GM19239 (cell line): ENCODE results near the gene CRKL.
A peak's percentile ranks its signal among the peaks of the same experiment; 100 is the strongest.

Source experiments
- DNase-seq: peaks from one replicate; pipeline ENCODE4 v3.0.0; 2011; ENCODE audit warnings: low spot score; ENCODE audit not compliant: insufficient read length
- FAIRE-seq: peaks from 2 replicates; lab custom pipeline; 2011; peaks lifted over from hg19 to GRCh38; lab: Jason Lieb, UNC

The CRKL gene

DNA sequence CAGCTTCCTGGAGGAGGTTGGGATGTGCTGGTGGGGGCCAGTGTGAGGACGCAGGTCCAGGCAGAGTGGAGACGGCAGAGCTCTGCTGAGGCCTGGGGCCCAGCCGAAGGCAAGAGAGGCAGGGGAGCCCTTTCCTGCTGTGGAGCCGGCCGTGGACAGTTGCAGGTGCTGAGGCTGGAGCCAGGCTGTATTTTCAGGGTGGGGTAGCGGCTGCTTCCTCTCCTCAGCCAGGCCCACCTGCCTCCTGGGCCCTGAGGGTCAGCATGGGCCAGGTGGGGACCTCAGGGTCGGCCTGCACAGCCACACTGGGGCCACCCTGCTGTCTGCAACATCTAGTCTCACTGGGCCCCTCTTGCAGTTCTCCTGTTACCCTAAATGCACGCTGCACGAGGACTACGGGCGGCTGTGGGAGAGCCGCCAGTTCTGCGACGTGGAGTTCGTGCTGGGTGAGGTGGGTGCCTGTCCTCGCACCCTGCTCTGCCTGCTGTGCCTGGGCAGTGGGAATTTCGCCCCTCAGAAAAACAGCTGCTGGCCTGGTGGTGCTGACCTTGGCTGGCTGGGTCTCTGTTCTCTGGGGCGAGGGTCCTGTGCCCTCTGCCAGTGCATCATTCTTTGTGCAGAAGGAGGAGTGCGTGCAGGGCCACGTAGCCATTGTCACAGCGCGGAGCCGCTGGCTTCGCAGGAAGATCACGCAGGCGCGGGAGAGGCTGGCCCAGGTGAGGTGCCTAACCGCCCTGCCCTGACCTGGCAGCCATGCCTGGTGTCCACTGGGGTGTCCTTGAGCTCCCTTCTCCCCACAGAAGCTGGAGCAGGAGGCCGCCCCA lies 76.3 kb downstream of the CRKL start:
- no peak for FAIRE-seq
- DNase-seq: no peak

GRCh38 chr22:20994128-20994901 lies 77.1 kb downstream of the CRKL start:
- no peak for FAIRE-seq
- no peak for DNase-seq

GRCh38 chr22:20994902-20995241 lies 77.7 kb downstream of the CRKL start:
- FAIRE-seq (no peak), DNase-seq (no peak)

DNA sequence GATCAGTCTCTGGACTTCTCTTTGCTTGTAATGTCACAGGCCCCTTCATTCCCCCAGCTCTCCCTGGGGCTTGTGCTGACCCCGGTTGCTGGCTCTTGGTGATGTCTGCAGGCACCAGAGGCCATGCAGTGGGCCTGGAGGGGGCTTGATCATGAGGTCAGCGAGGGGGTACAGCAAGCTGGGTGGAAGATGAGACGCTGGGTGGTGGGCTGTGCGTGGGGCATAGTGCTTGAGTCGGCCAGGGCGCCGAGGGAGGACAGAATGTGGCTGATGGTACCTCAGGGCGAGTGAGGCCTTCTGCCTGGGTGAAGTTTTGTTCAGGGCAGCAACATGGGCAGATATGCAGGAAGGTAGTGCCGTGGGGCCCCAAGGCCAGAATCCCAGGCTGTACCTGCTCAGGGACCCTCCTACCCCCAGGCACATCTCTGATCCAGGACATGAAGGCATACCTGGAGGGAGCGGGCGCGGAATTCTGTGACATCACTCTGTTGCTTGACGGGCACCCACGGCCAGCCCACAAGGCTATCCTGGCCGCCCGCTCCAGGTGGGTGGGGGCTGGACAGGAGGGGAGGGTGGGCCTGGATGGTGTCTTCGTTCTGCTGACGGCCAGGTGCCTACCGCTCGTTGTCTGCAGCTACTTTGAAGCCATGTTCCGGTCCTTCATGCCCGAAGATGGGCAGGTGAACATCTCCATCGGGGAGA lies 78.3 kb downstream of the CRKL start:
- FAIRE-seq: no peak
- no peak for DNase-seq

- DNase-seq (no peak), FAIRE-seq (no peak)
Measured at GRCh38 chr22:20996031-20996410, 78.8 kb downstream of the CRKL start.

DNA sequence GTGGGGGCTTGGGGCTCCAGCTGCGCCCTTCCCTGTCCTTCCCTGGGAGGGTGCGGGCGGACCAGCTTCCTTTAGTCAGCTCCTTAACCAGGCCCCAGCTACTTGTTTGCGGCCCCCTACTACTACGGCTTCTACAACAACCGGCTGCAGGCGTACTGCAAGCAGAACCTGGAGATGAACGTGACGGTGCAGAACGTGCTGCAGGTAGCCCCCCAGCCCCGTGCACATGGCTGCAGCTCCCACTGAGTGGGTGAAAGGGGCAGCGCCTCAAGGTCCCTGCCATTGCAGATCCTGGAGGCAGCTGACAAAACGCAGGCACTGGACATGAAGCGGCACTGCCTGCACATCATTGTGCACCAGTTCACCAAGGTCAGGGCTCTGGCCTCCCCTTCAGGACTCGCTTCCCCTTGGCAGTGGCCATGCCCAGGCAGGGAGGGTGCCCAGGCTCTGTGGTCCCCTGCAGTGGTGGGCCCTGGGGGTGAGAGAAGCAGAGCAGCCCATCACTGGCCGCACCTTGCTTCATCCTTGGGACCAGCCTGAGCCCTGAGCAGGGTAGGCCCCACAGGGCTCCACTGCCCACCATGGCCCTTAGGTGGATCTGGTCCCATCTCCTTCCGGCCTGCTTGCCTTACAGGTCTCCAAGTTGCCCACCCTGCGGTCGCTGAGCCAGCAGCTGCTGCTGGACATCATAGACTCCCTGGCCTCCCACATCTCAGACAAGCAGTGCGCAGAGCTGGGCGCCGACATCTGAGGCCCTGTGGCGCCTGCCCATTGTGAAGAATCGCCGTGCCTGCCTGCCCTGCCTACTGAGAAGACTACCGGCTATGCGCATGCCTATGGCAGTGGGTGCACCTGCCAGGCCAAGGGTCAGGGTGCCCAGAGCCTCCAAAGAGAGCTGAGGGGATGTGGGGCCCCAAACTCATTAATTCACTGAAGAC lies 79.7 kb downstream of the CRKL start:
- FAIRE-seq (no peak), DNase-seq (no peak)

DNA sequence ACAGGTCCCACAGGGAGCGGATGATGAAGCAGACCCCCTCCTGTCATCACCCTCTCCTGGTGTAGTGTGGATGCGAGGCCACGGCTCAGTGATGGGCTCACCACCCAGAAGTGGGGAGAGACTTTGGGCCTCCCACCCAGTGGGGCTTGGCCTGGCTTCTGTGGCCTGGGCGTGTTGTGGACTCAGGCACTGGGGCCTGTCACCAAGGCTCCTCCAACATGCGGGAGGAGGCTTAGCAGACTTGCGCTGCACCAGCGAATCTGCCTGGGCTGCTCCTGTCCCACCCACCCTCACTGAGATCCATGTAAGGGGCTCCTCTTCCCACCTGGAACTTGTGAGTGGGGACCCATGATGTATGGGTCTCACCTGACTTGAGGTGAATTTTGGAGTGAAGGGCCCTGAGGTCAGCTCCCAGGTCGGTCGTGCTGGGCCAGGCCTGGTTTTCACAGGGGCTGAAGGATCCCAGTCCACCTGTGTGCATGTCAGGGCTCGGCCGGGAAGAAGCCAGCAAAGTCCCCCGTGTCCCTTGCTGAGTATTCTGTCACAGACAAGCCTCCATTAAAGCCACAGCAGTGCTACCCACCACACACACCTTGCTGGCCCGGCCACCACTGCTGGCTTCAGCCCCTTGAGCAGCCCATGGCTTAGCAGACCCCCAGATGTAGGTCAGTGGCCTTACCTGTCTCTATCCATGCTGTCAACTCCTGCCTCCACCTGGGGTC lies 80.5 kb downstream of the CRKL start:
- FAIRE-seq: no peak
- no peak for DNase-seq

DNA sequence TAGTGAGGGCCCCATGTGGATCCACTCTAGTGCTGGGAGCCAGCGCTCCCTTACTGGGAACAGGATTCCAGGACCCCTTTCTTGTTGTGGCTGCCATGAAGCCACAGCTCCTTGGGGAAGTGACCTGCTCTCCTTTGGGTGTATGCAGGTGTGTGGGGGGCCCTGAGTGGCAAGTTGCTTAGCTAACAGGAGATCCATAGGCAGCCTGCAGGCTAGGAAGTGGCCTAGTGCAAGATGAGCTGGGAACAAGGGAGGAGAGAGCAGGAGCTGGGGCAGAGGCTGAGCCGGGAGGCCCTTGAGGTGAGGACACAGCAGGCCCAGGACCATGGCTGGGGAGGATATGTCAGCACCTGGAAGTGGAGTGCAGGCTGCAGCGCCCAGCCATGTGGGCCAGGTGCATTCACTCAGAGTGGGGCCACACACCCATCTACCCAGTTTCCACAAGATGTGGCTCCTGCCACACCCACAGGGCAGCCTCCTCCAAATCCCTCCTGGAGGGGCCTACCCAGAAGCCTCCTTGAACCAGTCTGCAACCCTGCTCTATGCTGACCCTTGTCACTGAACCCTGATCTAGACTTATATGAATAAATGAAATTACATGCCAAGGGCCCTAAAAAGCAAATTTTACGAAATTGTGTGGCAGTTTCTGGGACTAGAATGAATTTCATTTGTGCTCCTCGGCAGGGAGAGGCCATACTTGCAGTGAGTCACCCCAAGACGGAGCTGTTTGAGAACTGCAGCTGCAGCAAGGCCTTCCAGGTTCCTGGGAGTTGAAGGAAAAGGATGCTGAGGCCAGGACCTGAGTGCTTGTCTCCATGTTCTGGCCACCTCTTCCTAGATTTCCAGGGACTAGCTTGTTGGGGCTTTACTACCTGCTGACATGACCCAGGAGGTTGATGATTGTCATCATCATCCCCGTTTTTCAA lies 81.5 kb downstream of the CRKL start:
- DNase-seq (no peak), FAIRE-seq (no peak)

DNA sequence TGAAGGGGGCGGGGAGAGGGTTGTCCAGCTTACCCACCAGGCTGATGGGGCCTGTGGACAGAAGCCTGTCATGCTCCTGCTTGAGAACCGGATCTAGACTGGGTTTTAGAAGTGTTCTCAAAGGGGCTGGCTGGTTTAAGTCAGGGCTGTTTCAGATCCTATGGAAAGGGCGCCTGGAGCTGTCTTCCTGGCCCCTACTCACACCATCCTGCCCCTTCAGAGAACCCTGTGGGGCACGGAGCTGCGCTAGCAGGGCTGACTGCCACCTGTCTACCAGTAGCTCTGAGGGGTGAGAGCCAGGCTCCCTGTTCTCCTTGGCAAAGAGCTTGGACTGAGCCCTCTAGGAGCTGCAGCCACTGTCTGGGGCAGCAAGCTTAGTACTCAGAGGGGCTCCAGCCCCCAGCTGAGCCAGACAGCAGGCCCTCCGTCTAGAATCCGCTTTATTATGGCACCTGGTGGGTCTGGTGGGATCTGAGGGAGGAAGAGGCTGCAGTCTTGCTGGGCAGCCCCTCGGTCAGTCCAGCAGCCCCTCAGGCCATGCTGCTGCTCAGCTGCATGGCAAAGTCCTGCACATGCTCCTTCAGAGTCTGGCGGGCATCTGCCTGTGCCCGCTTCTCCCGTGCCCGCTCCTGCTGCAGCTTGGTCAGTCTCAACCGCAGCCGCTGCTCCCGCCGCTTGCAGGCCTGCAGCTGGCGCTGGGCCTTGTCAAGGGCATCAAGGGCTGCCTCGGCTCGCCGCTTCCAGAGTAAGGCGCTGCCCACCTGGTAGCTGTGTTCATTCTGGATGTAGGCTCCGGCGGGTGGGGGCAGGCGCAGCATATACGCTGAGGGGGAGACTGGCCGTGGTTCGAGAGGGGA lies 82.4 kb downstream of the CRKL start:
- FAIRE-seq (no peak), DNase-seq (no peak)

GRCh38 chr22:21000207-21000986 lies 83.2 kb downstream of the CRKL start:
- FAIRE-seq: peak; percentile 37
- DNase-seq: no peak

- FAIRE-seq (peak; percentile 26), DNase-seq (no peak)
Measured at GRCh38 chr22:21000987-21001600, 83.9 kb downstream of the CRKL start.

GRCh38 chr22:21001601-21002325 lies 84.6 kb downstream of the CRKL start, which contains the start of gene THAP7:
THAP7 (minus strand) TSS chr22:21002118; CDS start chr22:21001911, 207 bp downstream.
- FAIRE-seq (peak; percentile 89), DNase-seq (peak; percentile 92)
